GM12892 (cell line): ENCODE measurements around the gene BRAP.

Experiments used
- POLR2A ChIP-seq: IDR thresholded peaks from 2 replicates; pipeline ENCODE4 v1.6.1; 2011; ENCODE audit warnings: low read depth, low read length, control low read depth
- POLR2AphosphoS5 ChIP-seq: IDR thresholded peaks from 2 replicates; pipeline ENCODE4 v1.6.1; 2011; ENCODE audit warnings: low read depth, low read length, control low read depth
- TAF1 ChIP-seq: IDR thresholded peaks from 2 replicates; pipeline ENCODE4 v1.6.1; 2011; ENCODE audit warnings: low read depth, mild to moderate bottlenecking, control low read depth, low read length, borderline replicate concordance

GRCh38 chr12:111606767-111607230 is 79.0 kb downstream of the BRAP start:
- TF ChIP-seq POLR2AphosphoS5 (no peak), POLR2A (no peak), TAF1 (no peak)
